Measurements from ENCODE around the gene DGKH. TPM values are rescaled to one million over a fixed set of nuclear protein-coding genes. Genes with fewer than 3 reads are reported as not detected.
A peak's percentile ranks its signal among the peaks of the same experiment; 100 is the strongest.

Gene DGKH
- total and polyA plus RNA-seq, 2 donors from 2014 or later, result 1.7 to 28.8 TPM

- H3K4me3 ChIP-seq (ENCODE audit: low read length in 3 of 3), result no peak overlapping the region
- H3K36me3 ChIP-seq (ENCODE audit: control insufficient read depth in 2 of 3, insufficient read depth in 3 of 3, low read length in 3 of 3), result peaks cover 0 to 4% (median 0%) of the 10 kb centered on the region in 3 donors
- H3K27me3 ChIP-seq (ENCODE audit: control insufficient read depth, insufficient read depth, low read length), result no peaks in the 10 kb centered on the region
- intact Hi-C loops (cut with DNase I), result no loop called here
- FAIRE-seq (no peak), DNase-seq (peak in 2 of 5 donors; percentile 40 to 41)
- H3K9ac ChIP-seq (ENCODE audit: low read length in 3 of 3), result no peak overlapping the region
- TF ChIP-seq, protein P1, sequence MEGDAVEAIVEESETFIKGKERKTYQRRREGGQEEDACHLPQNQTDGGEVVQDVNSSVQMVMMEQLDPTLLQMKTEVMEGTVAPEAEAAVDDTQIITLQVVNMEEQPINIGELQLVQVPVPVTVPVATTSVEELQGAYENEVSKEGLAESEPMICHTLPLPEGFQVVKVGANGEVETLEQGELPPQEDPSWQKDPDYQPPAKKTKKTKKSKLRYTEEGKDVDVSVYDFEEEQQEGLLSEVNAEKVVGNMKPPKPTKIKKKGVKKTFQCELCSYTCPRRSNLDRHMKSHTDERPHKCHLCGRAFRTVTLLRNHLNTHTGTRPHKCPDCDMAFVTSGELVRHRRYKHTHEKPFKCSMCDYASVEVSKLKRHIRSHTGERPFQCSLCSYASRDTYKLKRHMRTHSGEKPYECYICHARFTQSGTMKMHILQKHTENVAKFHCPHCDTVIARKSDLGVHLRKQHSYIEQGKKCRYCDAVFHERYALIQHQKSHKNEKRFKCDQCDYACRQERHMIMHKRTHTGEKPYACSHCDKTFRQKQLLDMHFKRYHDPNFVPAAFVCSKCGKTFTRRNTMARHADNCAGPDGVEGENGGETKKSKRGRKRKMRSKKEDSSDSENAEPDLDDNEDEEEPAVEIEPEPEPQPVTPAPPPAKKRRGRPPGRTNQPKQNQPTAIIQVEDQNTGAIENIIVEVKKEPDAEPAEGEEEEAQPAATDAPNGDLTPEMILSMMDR (IDR thresholded peaks at IDR 0.05; ENCODE audit: borderline replicate concordance, extremely low read depth, insufficient read depth), result no peak
- no peaks in the 10 kb centered on the region for H3K9me3 ChIP-seq (ENCODE audit: control insufficient read depth in 2 of 3, insufficient read depth in 1 of 3, low read length in 3 of 3)
- no peak overlapping the region for H3K27ac ChIP-seq (ENCODE audit: low read depth in 2 of 2, low read length in 2 of 2)
- no peaks in the 10 kb centered on the region for H3K4me1 ChIP-seq (ENCODE audit: control insufficient read depth in 2 of 3, insufficient read depth in 2 of 3, low read depth in 1 of 3, low read length in 3 of 3)
Measured at GRCh38 chr13:42164557-42165125, 116.2 kb downstream of the DGKH start.

GRCh38 chr13:42168496-42168895, 120.0 kb downstream of the DGKH start:
- Histone ChIP-seq H3K4me3 (ENCODE audit: low read length in 3 of 3) (no peak overlapping the region), H3K27ac (ENCODE audit: low read depth in 2 of 2, low read length in 2 of 2) (no peak overlapping the region), H3K4me1 (ENCODE audit: control insufficient read depth in 2 of 3, insufficient read depth in 2 of 3, low read depth in 1 of 3, low read length in 3 of 3) (no peaks in the 10 kb centered on the region), H3K27me3 (ENCODE audit: control insufficient read depth, insufficient read depth, low read length) (no peaks in the 10 kb centered on the region), H3K9ac (ENCODE audit: low read length in 3 of 3) (no peak overlapping the region), H3K9me3 (ENCODE audit: control insufficient read depth in 2 of 3, insufficient read depth in 1 of 3, low read length in 3 of 3) (no peaks in the 10 kb centered on the region), H3K36me3 (ENCODE audit: control insufficient read depth in 2 of 3, insufficient read depth in 3 of 3, low read length in 3 of 3) (peaks cover 0 to 4% (median 0%) of the 10 kb centered on the region in 3 donors)
- no peak for DNase-seq
- TF ChIP-seq, protein P1 (IDR thresholded peaks at IDR 0.05; ENCODE audit: borderline replicate concordance, extremely low read depth, insufficient read depth), result no peak
- FAIRE-seq, result no peak
- intact Hi-C loops (cut with DNase I), result no loop called here

DNA sequence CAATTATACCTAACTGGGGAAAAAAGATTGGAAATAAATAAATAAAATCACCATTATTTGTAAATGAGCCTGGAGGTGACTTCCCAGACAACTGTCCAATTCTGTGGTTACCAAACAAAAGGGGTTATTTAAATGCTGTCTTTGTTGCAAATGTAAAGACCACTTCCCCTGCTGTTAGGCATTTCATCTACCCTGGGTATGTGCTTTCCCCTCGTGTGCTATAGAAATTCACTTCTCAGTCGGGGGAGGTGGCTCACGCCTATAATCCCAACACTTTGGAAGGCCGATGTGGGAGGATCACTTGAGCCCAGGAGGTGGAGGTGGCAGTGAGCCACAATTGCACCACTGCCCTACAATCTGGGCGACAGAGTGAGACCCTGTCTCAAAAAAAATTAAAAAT, 121.6 kb downstream of the DGKH start:
- no peak for DNase-seq
- H3K4me3 ChIP-seq (ENCODE audit: low read length in 3 of 3), result no peak overlapping the region
- TF ChIP-seq, protein P1 (IDR thresholded peaks at IDR 0.05; ENCODE audit: borderline replicate concordance, extremely low read depth, insufficient read depth), result no peak
- no peak for FAIRE-seq
- H3K4me1 ChIP-seq (ENCODE audit: control insufficient read depth in 2 of 3, insufficient read depth in 2 of 3, low read depth in 1 of 3, low read length in 3 of 3), result no peaks in the 10 kb centered on the region
- H3K9me3 ChIP-seq (ENCODE audit: control insufficient read depth in 2 of 3, insufficient read depth in 1 of 3, low read length in 3 of 3), result no peaks in the 10 kb centered on the region
- H3K36me3 ChIP-seq (ENCODE audit: control insufficient read depth in 2 of 3, insufficient read depth in 3 of 3, low read length in 3 of 3), result peaks cover 0 to 4% (median 4%) of the 10 kb centered on the region in 3 donors
- no peak overlapping the region for H3K9ac ChIP-seq (ENCODE audit: low read length in 3 of 3)
- intact Hi-C loops (cut with DNase I), result no loop called here
- no peak overlapping the region for H3K27ac ChIP-seq (ENCODE audit: low read depth in 2 of 2, low read length in 2 of 2)
- H3K27me3 ChIP-seq (ENCODE audit: control insufficient read depth, insufficient read depth, low read length), result no peaks in the 10 kb centered on the region
